Ishikawa (cell line): ENCODE data around the gene FOS.

Experiments used
- CEBPB ChIP-seq: IDR thresholded peaks from 2 replicates; pipeline ENCODE4 v1.6.1; 2012
- CREB1 ChIP-seq: IDR thresholded peaks from 2 replicates; pipeline ENCODE4 v1.6.1; 2012; ENCODE audit warnings: low read depth
- EGR1 ChIP-seq: IDR thresholded peaks from 2 replicates; pipeline ENCODE4 v1.6.1; 2012
- EP300 ChIP-seq: IDR thresholded peaks from 2 replicates; pipeline ENCODE4 v1.6.1; 2012; ENCODE audit warnings: borderline replicate concordance
- FOXM1 ChIP-seq: IDR thresholded peaks from 2 replicates; pipeline ENCODE4 v1.6.1; 2012; ENCODE audit warnings: low read depth, borderline replicate concordance
- MAX ChIP-seq: IDR thresholded peaks from 2 replicates; pipeline ENCODE4 v1.6.1; 2012
- NFIC ChIP-seq: IDR thresholded peaks from 2 replicates; pipeline ENCODE4 v1.6.1; 2012
- RAD21 ChIP-seq: IDR thresholded peaks from 2 replicates; pipeline ENCODE4 v1.6.1; 2012; ENCODE audit warnings: low read depth
- REST ChIP-seq: IDR thresholded peaks from 2 replicates; pipeline ENCODE4 v1.6.1; 2012; ENCODE audit warnings: low read depth, mild to moderate bottlenecking
- TAF1 ChIP-seq: IDR thresholded peaks from 2 replicates; pipeline ENCODE4 v1.6.1; 2012; ENCODE audit warnings: low read depth, mild to moderate bottlenecking
- TCF12 ChIP-seq: IDR thresholded peaks from 2 replicates; pipeline ENCODE4 v1.6.1; 2012; ENCODE audit warnings: low read depth
- TEAD4 ChIP-seq: IDR thresholded peaks from 2 replicates; pipeline ENCODE4 v1.6.1; 2012
- USF1 ChIP-seq: IDR thresholded peaks from 2 replicates; pipeline ENCODE4 v1.6.1; 2012
- YY1 ChIP-seq: IDR thresholded peaks from 2 replicates; pipeline ENCODE4 v1.6.1; 2012; ENCODE audit warnings: low read depth
- ZBTB7A ChIP-seq: IDR thresholded peaks from 2 replicates; pipeline ENCODE4 v1.6.1; 2012; ENCODE audit warnings: low read depth

The FOS gene

GRCh38 chr14:75280291-75280830 is 1.7 kb downstream of the FOS start:
- TF ChIP-seq RAD21 (no peak), ZBTB7A (no peak), USF1 (no peak), TAF1 (no peak), TCF12 (no peak), TEAD4 (no peak), CEBPB (no peak), REST (no peak)

- no peak for TF ChIP-seq REST
- no peak for TF ChIP-seq CREB1
Observed at GRCh38 chr14:75280831-75281653, 2.4 kb downstream of the FOS start.

GRCh38 chr14:75281654-75282019 is 3.0 kb downstream of the FOS start:
- TF ChIP-seq MAX, result no peak
- no peak for TF ChIP-seq ZBTB7A

- TF ChIP-seq CEBPB (no peak), REST (no peak), NFIC (no peak), FOXM1 (no peak), TCF12 (no peak), RAD21 (no peak)
Observed at GRCh38 chr14:75282170-75282554, 3.5 kb downstream of the FOS start.

GRCh38 chr14:75283162-75283832 is 4.7 kb downstream of the FOS start:
- TF ChIP-seq ZBTB7A (no peak), REST (no peak), USF1 (no peak), EP300 (no peak), MAX (no peak), RAD21 (no peak), NFIC (no peak), YY1 (no peak), CEBPB (no peak), TCF12 (no peak), EGR1 (no peak), TEAD4 (no peak), CREB1 (no peak), FOXM1 (no peak), TAF1 (no peak)
